ENCODE results near the gene MRPL4. TPM values are rescaled to one million over a fixed set of nuclear protein-coding genes. Genes with fewer than 3 reads are reported as not detected.

Gene MRPL4
- total and polyA plus RNA-seq, 2 of the 13 experiments (the other 11 are each of a cell fraction or from before 2014, with no cell fraction given), result 40.6 to 42.5 TPM

- TF ChIP-seq ZNF597 (CRISPR knock-in tag; IDR thresholded peaks at IDR 0.05) (no peak), ZBTB33 (CRISPR knock-in tag; IDR thresholded peaks at IDR 0.05) (0 out of 2 replicates have a peak, but pooled peaks have one; percentile 0), ZBTB7A (CRISPR knock-in tag; IDR thresholded peaks at IDR 0.05) (no peak), KDM3A (CRISPR knock-in tag; IDR thresholded peaks at IDR 0.05; ENCODE audit: low read depth) (0 out of 2 replicates have a peak, but pooled peaks have one; percentile 25), ZNF280B (CRISPR knock-in tag; IDR thresholded peaks at IDR 0.05; ENCODE audit: borderline replicate concordance) (no peak), NPAS2 (CRISPR knock-in tag; IDR thresholded peaks at IDR 0.05; ENCODE audit: borderline replicate concordance) (no peak), ZNF841 (CRISPR knock-in tag; IDR thresholded peaks at IDR 0.05; ENCODE audit: borderline replicate concordance) (no peak), NR2C2 (CRISPR knock-in tag; IDR thresholded peaks at IDR 0.05; ENCODE audit: borderline replicate concordance) (0 out of 2 replicates have a peak, but pooled peaks have one; percentile 22), HIVEP1 (CRISPR knock-in tag; IDR thresholded peaks at IDR 0.05) (no peak), SP140L (CRISPR knock-in tag; IDR thresholded peaks at IDR 0.05; ENCODE audit: borderline replicate concordance) (no peak), ZNF629 (CRISPR knock-in tag; conservative IDR thresholded peaks at IDR 0.05) (no peak), ZNF776 (CRISPR knock-in tag; IDR thresholded peaks at IDR 0.05) (no peak), ZNF609 (CRISPR knock-in tag; IDR thresholded peaks at IDR 0.05; ENCODE audit: borderline replicate concordance) (no peak), KLF15 (CRISPR knock-in tag; IDR thresholded peaks at IDR 0.05; ENCODE audit: borderline replicate concordance) (no peak), GFI1 (CRISPR knock-in tag; IDR thresholded peaks at IDR 0.05; ENCODE audit: borderline replicate concordance) (no peak), REPIN1 (CRISPR knock-in tag; IDR thresholded peaks at IDR 0.05; ENCODE audit: borderline replicate concordance, low read depth) (no peak), KDM1A (CRISPR knock-in tag; IDR thresholded peaks at IDR 0.05) (no peak), MIER2 (CRISPR knock-in tag; IDR thresholded peaks at IDR 0.05) (no peak), FOXM1 (CRISPR knock-in tag; IDR thresholded peaks at IDR 0.05) (no peak), MXI1 (IDR thresholded peaks at IDR 0.05; ENCODE audit: borderline replicate concordance, low read depth, low read length) (peak; percentile 45; the same call in 1 of the 3 replicates)
These were observed 40.3 kb downstream of the MRPL4 start (continued) for GRCh38 chr19:10292206-10292788.

Data from HepG2 (cell line).